ENCODE data around the gene MTIF2.
"Not testable (repeated sequence)": the region's sequence is repeated elsewhere in the genome, so short reads cannot be mapped to it uniquely, and the experiment has no call there.

The MTIF2 gene

GRCh38 chr2:55196526-55196925 lies 72.5 kb downstream of the MTIF2 start:
- DNase-seq (ENCODE audit: low spot score): no peak

GRCh38 chr2:55191888-55192287 lies 77.1 kb downstream of the MTIF2 start:
- DNase-seq (ENCODE audit: low spot score): not testable (repeated sequence)

GRCh38 chr2:55186837-55187236 lies 82.2 kb downstream of the MTIF2 start:
- DNase-seq (ENCODE audit: low spot score): not testable (repeated sequence)

Measured in cerebellar cortex (tissue), 1 donor.